GM23338 (cell line): ENCODE data around the gene HIVEP3.

Source experiments
- CTCF ChIP-seq, 2 experiments: fragments of 200-600 bp in 1 of 2; sonication (generic) in 1 of 2; conservative IDR thresholded peaks; 2 replicates each; pipeline versions ENCODE4 v1.5.1 to v1.6.1; 2016 to 2017; ENCODE audit warnings: antibody characterized with exemption in 2 of 2, low read depth in 2 of 2, mild to moderate bottlenecking in 2 of 2, moderate library complexity in 1 of 2
- POLR2AphosphoS5 ChIP-seq: IDR thresholded peaks from 2 replicates; pipeline ENCODE4 v1.6.1; 2016; ENCODE audit warnings: antibody characterized with exemption, low read depth

DNA sequence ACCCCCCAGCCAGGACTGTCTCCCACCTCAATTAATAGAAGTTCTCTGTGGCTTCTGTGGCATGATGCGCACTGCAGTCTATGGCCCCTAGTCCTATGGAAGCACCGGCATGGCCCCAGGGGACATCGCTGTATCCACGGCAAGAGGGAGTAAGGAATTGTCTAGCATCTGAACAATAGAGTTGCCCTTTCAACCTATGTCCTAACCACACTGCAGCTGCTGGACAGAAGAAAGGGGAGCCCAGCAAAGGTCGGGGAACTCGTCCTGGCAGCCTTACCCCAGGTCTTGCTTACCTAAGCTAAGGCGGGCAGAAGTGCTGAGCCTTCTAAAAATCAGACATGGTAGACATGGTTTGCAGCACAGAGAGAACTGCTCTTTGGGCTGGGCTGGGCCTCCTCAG, 330.9 kb downstream of the HIVEP3 start:
- no peak for TF ChIP-seq POLR2AphosphoS5
- no peak for TF ChIP-seq CTCF (conservative IDR thresholded peaks at IDR 0.05; ENCODE audit: low read depth in 2 of 2)
